ENCODE data around the gene SLC16A3. TPM values are rescaled to one million over a fixed set of nuclear protein-coding genes. Genes with fewer than 3 reads are reported as not detected.

The SLC16A3 gene
- total and polyA plus RNA-seq, 2 of the 8 experiments (the other 6 are each of a cell fraction or from before 2014, with no cell fraction given), result 3.8 to 8.7 TPM

DNA sequence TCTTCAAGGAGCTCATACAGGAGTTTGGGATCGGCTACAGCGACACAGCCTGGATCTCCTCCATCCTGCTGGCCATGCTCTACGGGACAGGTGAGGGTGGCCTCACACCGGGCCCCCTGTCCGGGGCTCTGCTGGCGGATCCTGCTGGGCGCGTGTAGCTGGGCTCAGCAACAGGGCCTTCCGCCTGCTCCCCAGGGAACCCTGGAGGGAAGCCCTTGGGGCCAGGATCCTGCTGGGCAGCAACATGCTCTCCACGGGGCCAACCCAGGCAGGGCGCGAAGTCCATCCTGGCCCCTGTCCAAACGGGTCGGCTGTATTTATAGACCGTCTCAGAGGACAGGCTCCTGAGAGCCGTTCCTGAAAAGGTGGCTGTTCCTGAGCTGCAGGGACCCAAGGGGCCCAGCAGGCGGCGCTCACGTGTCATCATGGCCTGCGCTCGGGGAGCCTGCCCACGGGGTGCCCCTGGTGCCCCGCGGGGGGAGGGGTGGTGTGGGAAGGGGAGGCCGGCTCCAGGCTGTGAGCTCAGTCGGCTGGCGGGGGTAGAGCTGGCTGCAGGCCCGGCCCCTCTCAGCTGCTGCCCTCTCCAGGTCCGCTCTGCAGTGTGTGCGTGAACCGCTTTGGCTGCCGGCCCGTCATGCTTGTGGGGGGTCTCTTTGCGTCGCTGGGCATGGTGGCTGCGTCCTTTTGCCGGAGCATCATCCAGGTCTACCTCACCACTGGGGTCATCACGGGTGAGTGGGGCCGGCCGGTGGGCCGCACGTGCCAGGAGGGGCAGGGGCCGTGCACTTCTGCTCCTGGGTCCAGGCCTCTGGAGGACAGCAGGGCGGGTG is 7.5 kb downstream of the SLC16A3 start (continued):
- TF ChIP-seq CBX5 (IDR thresholded peaks at IDR 0.05; ENCODE audit: low read depth, low read length) (no peak), RAD21 (IDR thresholded peaks at IDR 0.05 in 1 of 2, conservative IDR thresholded peaks at IDR 0.05 in 1 of 2; ENCODE audit: low read depth in 2 of 2, low read length in 2 of 2) (peak; percentile 73 to 86), EZH2 (IDR thresholded peaks at IDR 0.05; ENCODE audit: low read depth, low read length, severe bottlenecking) (no peak), RXRA (IDR thresholded peaks at IDR 0.05; ENCODE audit: insufficient read depth, low read depth, low read length) (no peak), ASH2L (IDR thresholded peaks at IDR 0.05; ENCODE audit: low read length) (no peak), POLR2A (IDR thresholded peaks at IDR 0.05; ENCODE audit: control extremely low read depth in 1 of 2, low read depth in 2 of 2, low read length in 2 of 2) (peak in 1 of 2 experiments; percentile 43; a peak in 1 of 3 replicates)
- TF ChIP-seq, protein P1, sequence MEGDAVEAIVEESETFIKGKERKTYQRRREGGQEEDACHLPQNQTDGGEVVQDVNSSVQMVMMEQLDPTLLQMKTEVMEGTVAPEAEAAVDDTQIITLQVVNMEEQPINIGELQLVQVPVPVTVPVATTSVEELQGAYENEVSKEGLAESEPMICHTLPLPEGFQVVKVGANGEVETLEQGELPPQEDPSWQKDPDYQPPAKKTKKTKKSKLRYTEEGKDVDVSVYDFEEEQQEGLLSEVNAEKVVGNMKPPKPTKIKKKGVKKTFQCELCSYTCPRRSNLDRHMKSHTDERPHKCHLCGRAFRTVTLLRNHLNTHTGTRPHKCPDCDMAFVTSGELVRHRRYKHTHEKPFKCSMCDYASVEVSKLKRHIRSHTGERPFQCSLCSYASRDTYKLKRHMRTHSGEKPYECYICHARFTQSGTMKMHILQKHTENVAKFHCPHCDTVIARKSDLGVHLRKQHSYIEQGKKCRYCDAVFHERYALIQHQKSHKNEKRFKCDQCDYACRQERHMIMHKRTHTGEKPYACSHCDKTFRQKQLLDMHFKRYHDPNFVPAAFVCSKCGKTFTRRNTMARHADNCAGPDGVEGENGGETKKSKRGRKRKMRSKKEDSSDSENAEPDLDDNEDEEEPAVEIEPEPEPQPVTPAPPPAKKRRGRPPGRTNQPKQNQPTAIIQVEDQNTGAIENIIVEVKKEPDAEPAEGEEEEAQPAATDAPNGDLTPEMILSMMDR (IDR thresholded peaks at IDR 0.05; ENCODE audit: control extremely low read depth in 1 of 3, insufficient read depth in 1 of 3, low read depth in 1 of 3, low read length in 3 of 3), result peak; percentile 76 to 85 (median 80)

Measured in H1 (cell line).